Mucosa of descending colon (tissue), 3 donors: ENCODE data around the gene NFATC1. TPM values are rescaled to one million over a fixed set of nuclear protein-coding genes. Genes with fewer than 3 reads are reported as not detected.
A peak's percentile ranks its signal among the peaks of the same experiment; 100 is the strongest.

Experiments used
- ATAC-seq: fragments of 200-7000 bp; cut with Tn5 transposase; one replicate; pipeline ENCODE4 v1.9.1; 2020; ENCODE audit warnings: mild to moderate bottlenecking, moderate library complexity
- DNase-seq, 3 donors: peaks; one replicate each; pipeline ENCODE4 v3.0.0-alpha.2; 2020
- H3K36me3 ChIP-seq: fragments of 200-600 bp; one replicate; pipeline ENCODE4 v1.8.0; 2021; ENCODE audit warnings: low read depth, mild to moderate bottlenecking
- H3K4me1 ChIP-seq: fragments of 200-600 bp; one replicate; pipeline ENCODE4 v1.8.0; 2021; ENCODE audit warnings: low read depth, mild to moderate bottlenecking
- H3K4me3 ChIP-seq: fragments of 200-600 bp; one replicate; pipeline ENCODE4 v1.8.0; 2021; ENCODE audit warnings: mild to moderate bottlenecking
- H3K9me3 ChIP-seq: fragments of 200-600 bp; one replicate; pipeline ENCODE4 v1.8.0; 2021; ENCODE audit warnings: mild to moderate bottlenecking
- intact Hi-C, 2 donors: fragments of 100-400 bp; cut with DNase I in 1 of 2; cut with micrococcal nuclease in 1 of 2; formaldehyde crosslinking; loops; one replicate each; pipeline versions ENCODE4 v1.11.0 to v1.11.1; 2022; cut with DNase I, micrococcal nuclease
- total RNA-seq, 3 donors: library from RNA; stranded (reverse); fragmentation: NEBNext Ultra II Directional in 2 of 3; extraction: Animal tissue kit (Norgen Biotek cat#: 25700) in 2 of 3; gene quantifications; one replicate each; pipeline versions ENCODE4 v1.2.1 to v1.2.4, GENCODE V29; 2021 to 2023
- TF ChIP-seq, protein P1 (sequence below): fragments of 200-600 bp; IDR thresholded peaks from one replicate; pipeline ENCODE4 v1.8.0; 2022; ENCODE audit warnings: antibody characterized with exemption, mild to moderate bottlenecking
- donor health status: DM: no; HTN: no; CAD: no; lungs with moderate emphysema.
- donor health status: DM: no; HTN: no; CAD: no.
- donor health status: DM: no; HTN: yes; CAD: no.

The NFATC1 gene
- total RNA-seq, 3 donors from 2014 or later: 2.9 to 12.9 (median 4.6) TPM

DNA sequence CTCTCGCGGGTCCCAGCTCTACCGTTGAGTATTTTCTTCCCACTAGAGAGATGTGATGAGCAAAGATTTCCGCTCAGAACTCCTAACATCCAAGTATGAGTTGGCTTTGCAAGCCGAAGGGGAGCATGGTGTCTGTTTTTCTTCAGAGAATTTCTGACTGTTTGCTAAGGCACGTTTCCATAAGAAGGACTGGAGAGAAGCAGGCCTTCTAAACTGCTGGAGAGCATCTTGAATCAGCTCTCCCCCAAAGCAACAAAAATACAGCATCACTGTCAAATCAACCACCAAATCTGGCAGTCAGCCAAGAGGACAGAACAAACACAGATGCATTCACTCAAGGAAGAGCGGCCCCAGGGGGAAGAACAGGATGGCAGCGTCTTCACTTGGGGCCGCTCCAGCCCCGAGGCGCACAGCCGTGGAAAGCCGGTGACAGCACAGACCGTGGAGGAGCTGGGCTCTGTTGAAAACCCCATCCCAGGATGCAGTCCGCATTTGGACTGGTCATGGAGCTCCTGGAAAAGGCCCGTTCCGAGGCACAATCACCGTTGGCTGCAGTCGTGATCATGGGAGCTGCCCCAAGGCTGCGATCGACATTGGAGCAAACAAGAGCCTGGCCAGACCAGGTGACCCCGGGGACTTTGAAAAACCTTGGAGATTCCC is 101.4 kb downstream of the NFATC1 start:
- ATAC-seq (peak; percentile 60), DNase-seq (peak; percentile 23 to 50 (median 35))
- peaks cover 16% of the 10 kb centered on the region for H3K9me3 ChIP-seq
- no peak overlapping the region for H3K4me3 ChIP-seq
- TF ChIP-seq, protein P1, sequence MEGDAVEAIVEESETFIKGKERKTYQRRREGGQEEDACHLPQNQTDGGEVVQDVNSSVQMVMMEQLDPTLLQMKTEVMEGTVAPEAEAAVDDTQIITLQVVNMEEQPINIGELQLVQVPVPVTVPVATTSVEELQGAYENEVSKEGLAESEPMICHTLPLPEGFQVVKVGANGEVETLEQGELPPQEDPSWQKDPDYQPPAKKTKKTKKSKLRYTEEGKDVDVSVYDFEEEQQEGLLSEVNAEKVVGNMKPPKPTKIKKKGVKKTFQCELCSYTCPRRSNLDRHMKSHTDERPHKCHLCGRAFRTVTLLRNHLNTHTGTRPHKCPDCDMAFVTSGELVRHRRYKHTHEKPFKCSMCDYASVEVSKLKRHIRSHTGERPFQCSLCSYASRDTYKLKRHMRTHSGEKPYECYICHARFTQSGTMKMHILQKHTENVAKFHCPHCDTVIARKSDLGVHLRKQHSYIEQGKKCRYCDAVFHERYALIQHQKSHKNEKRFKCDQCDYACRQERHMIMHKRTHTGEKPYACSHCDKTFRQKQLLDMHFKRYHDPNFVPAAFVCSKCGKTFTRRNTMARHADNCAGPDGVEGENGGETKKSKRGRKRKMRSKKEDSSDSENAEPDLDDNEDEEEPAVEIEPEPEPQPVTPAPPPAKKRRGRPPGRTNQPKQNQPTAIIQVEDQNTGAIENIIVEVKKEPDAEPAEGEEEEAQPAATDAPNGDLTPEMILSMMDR: no peak
- no peaks in the 10 kb centered on the region for H3K4me1 ChIP-seq
- intact Hi-C loops: no loop called here
- no peaks in the 10 kb centered on the region for H3K36me3 ChIP-seq

DNA sequence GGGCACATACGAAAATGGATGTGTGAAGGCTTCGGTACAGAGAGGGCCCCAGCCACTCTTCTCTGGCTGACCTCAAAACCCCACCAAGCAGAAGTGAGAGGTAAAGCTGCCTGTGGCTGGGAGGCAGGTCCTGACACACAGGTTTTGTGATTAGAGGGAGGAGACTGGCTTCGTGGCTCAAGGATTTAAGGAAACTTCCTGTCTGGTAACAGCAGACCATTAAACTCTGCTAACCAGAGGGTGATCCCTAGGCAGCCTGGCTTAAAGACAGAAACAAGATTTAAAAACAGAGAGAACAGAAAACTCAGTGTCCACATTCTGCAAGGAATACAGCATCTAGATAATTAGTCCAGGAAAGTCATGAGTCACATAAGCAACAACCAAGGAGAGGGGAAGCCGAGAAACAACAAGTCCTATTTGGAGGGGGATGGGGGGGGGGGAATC is 101.9 kb downstream of the NFATC1 start:
- DNase-seq: no peak
- H3K4me1 ChIP-seq: no peaks in the 10 kb centered on the region
- no peaks in the 10 kb centered on the region for H3K36me3 ChIP-seq
- intact Hi-C loops: no loop called here
- H3K4me3 ChIP-seq: no peak overlapping the region
- ATAC-seq: peak; percentile 9
- H3K9me3 ChIP-seq: peaks cover 16% of the 10 kb centered on the region
- TF ChIP-seq, protein P1: no peak

DNA sequence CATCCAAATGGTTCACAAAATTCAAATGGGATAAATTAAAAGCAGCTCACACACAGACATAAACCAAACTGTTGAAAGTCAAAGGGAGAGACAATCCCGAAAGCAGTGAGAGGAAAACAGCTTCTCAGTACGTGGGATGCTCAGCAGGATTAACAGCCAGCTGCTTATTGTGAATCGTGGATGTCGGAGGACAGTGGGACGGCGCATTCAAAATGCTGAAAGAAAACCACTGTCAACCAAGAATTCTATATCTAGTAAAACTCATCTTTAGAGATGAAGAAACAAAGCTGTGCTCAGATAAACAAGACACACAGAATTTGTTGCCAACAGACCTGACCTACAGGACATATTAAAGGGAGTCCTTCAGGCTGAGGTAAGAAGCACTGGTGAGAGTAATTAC is 102.9 kb downstream of the NFATC1 start:
- H3K9me3 ChIP-seq: peaks cover 16% of the 10 kb centered on the region
- no peak for DNase-seq
- TF ChIP-seq, protein P1: no peak
- H3K4me1 ChIP-seq: no peaks in the 10 kb centered on the region
- no peak overlapping the region for H3K4me3 ChIP-seq
- no peak for ATAC-seq
- intact Hi-C loops: no loop called here
- no peaks in the 10 kb centered on the region for H3K36me3 ChIP-seq

DNA sequence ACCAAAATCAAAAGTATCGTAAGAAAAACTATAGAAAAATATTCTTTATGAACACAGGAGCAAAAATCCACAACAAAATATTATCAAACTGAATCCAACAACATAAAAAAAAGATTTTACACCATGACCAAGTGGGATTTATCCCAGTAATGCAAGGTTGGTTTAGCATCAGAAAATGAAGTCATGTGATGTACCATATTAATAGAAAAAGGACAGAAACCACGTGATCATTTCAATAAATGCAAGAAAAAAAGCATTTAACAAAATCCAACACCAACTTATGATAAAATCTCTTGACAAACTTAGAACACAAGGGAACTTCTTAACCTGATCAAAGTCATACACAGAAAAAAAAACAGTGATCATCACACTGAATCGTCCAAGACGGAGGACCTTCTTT is 105.3 kb downstream of the NFATC1 start:
- peaks cover 13% of the 10 kb centered on the region for H3K9me3 ChIP-seq
- H3K4me3 ChIP-seq: no peak overlapping the region
- TF ChIP-seq, protein P1: no peak
- ATAC-seq (no peak), DNase-seq (no peak)
- H3K4me1 ChIP-seq: no peaks in the 10 kb centered on the region
- H3K36me3 ChIP-seq: no peaks in the 10 kb centered on the region
- intact Hi-C loops: no loop called here

DNA sequence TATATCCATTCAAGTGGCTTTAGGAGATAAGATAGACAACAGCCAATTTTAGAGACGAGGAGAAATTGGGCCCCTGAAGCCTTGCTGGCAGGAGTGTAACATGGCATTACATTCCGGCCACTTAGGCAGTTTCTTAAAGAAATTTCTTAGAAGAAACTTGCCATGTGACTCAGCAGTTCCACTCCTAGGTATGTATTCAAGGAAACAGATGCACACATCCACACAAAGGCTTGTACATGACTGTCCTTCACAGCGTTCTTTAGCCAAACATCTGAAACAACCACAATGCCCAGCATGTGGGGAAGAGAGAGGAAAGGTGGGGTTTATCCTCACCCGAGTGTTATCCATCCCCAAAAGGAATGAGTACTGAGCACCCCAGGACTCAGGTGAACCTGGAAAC is 107.1 kb downstream of the NFATC1 start:
- DNase-seq (no peak), ATAC-seq (no peak)
- no peaks in the 10 kb centered on the region for H3K36me3 ChIP-seq
- no peaks in the 10 kb centered on the region for H3K4me1 ChIP-seq
- H3K9me3 ChIP-seq: peaks cover 13% of the 10 kb centered on the region
- TF ChIP-seq, protein P1: no peak
- intact Hi-C loops: no loop called here
- no peak overlapping the region for H3K4me3 ChIP-seq
